ENCODE data around the gene SMARCD1.
"Not testable (repeated sequence)": the region's sequence is repeated elsewhere in the genome, so short reads cannot be mapped to it uniquely, and the experiment has no call there.

The SMARCD1 gene

DNA sequence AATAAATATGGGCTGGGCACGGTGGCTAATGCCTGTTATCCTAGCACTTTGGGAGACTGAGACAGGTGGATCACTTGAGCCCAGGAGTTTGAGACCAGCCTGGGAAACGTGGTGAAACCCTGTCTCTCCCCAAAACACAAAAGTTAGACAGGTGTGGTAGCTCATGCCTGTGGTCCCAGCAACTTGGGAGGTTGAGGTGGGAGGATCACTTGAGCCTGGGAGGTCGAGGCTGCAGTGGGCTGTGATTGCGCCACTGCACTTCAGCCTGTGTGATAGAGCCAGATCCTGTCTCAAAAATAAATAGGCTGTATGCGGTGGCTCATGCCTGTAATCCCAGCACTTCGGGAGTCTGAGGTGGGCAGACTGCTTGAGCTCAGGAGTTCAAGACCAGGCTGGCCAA lies 62.9 kb downstream of the SMARCD1 start:
- DNase-seq, result not testable (repeated sequence)

DNA sequence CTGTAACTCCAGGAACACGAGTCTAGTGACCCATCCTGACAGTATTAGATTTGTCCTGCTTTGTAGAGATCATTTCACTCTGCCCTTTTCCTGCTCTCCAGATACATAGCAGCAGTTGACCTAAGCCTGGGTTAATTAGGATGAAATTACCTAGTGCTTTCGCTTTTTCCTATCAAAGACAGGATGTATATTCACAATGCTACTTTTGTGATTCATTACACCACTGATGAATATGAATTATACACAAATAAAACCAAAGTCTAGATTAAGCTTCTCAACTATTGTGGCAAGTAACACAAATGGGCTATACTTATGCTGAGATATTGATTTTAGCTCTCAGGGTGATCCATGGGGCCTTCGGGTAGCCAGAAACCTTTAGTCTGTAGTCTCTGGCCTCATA lies 64.2 kb downstream of the SMARCD1 start:
- no peak for DNase-seq

Data from activated effector memory CD4-positive, alpha-beta T cell treated with anti-CD3 and anti-CD28 coated beads, Interleukin-2, amount 50 U/mL, for 16 hours (primary cell).